ENCODE results near the gene NUCKS1. TPM values are rescaled to one million over a fixed set of nuclear protein-coding genes. Genes with fewer than 3 reads are reported as not detected.

Gene NUCKS1
- total and polyA plus RNA-seq, 2 of the 8 experiments (the other 6 are each of a cell fraction or from before 2014, with no cell fraction given), result 126 to 461 TPM

DNA sequence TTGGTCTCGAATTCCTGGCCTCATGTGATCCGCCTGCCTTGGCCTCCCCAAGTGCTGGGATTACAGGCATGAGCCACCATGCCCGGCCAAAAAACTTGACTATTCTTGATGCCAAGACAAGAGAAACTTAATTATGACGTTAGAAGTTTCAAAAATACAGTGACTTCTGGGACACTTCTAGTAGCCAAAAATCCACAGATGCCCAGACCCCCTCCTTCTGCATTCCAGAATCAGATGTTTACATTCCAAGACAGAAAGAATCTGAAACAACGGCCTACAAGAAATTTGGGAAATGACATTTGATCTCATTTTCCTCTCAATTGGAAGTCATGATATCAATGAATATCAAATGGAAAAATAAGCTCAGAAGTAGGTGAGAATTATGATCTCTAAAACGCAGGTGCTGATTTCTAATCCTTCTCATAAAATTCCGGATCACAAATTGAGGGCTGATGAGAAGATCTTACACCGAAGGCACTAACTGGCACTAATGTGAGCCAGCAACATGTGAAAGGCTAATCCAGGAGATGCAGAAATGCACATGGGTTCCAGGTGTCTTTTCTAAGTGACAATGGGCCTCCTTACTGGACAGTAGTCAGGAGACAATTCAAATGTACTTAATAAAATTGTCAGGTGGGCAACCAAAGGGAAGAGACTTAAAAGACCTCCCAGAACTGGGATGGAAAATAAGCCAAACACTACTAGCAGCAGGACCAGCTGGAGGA lies 19.8 kb upstream of the NUCKS1 start (continued):
- TF ChIP-seq, protein P1, sequence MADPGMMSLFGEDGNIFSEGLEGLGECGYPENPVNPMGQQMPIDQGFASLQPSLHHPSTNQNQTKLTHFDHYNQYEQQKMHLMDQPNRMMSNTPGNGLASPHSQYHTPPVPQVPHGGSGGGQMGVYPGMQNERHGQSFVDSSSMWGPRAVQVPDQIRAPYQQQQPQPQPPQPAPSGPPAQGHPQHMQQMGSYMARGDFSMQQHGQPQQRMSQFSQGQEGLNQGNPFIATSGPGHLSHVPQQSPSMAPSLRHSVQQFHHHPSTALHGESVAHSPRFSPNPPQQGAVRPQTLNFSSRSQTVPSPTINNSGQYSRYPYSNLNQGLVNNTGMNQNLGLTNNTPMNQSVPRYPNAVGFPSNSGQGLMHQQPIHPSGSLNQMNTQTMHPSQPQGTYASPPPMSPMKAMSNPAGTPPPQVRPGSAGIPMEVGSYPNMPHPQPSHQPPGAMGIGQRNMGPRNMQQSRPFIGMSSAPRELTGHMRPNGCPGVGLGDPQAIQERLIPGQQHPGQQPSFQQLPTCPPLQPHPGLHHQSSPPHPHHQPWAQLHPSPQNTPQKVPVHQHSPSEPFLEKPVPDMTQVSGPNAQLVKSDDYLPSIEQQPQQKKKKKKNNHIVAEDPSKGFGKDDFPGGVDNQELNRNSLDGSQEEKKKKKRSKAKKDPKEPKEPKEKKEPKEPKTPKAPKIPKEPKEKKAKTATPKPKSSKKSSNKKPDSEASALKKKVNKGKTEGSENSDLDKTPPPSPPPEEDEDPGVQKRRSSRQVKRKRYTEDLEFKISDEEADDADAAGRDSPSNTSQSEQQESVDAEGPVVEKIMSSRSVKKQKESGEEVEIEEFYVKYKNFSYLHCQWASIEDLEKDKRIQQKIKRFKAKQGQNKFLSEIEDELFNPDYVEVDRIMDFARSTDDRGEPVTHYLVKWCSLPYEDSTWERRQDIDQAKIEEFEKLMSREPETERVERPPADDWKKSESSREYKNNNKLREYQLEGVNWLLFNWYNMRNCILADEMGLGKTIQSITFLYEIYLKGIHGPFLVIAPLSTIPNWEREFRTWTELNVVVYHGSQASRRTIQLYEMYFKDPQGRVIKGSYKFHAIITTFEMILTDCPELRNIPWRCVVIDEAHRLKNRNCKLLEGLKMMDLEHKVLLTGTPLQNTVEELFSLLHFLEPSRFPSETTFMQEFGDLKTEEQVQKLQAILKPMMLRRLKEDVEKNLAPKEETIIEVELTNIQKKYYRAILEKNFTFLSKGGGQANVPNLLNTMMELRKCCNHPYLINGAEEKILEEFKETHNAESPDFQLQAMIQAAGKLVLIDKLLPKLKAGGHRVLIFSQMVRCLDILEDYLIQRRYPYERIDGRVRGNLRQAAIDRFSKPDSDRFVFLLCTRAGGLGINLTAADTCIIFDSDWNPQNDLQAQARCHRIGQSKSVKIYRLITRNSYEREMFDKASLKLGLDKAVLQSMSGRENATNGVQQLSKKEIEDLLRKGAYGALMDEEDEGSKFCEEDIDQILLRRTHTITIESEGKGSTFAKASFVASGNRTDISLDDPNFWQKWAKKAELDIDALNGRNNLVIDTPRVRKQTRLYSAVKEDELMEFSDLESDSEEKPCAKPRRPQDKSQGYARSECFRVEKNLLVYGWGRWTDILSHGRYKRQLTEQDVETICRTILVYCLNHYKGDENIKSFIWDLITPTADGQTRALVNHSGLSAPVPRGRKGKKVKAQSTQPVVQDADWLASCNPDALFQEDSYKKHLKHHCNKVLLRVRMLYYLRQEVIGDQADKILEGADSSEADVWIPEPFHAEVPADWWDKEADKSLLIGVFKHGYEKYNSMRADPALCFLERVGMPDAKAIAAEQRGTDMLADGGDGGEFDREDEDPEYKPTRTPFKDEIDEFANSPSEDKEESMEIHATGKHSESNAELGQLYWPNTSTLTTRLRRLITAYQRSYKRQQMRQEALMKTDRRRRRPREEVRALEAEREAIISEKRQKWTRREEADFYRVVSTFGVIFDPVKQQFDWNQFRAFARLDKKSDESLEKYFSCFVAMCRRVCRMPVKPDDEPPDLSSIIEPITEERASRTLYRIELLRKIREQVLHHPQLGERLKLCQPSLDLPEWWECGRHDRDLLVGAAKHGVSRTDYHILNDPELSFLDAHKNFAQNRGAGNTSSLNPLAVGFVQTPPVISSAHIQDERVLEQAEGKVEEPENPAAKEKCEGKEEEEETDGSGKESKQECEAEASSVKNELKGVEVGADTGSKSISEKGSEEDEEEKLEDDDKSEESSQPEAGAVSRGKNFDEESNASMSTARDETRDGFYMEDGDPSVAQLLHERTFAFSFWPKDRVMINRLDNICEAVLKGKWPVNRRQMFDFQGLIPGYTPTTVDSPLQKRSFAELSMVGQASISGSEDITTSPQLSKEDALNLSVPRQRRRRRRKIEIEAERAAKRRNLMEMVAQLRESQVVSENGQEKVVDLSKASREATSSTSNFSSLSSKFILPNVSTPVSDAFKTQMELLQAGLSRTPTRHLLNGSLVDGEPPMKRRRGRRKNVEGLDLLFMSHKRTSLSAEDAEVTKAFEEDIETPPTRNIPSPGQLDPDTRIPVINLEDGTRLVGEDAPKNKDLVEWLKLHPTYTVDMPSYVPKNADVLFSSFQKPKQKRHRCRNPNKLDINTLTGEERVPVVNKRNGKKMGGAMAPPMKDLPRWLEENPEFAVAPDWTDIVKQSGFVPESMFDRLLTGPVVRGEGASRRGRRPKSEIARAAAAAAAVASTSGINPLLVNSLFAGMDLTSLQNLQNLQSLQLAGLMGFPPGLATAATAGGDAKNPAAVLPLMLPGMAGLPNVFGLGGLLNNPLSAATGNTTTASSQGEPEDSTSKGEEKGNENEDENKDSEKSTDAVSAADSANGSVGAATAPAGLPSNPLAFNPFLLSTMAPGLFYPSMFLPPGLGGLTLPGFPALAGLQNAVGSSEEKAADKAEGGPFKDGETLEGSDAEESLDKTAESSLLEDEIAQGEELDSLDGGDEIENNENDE (IDR thresholded peaks at IDR 0.05; ENCODE audit: insufficient replicate concordance, low read length), result no peak
- TF ChIP-seq YY1 (IDR thresholded peaks at IDR 0.05; ENCODE audit: low read depth, low read length) (no peak), CHD2 (IDR thresholded peaks at IDR 0.05; ENCODE audit: low read length) (no peak), KDM5A (IDR thresholded peaks at IDR 0.05; ENCODE audit: low read length) (no peak), TAF7 (optimal IDR thresholded peaks at IDR 0.05; ENCODE audit: borderline replicate concordance, low read depth, low read length) (no peak), POU5F1 (IDR thresholded peaks at IDR 0.05; ENCODE audit: low read depth, low read length) (no peak), RAD21 (IDR thresholded peaks at IDR 0.05 in 1 of 2, conservative IDR thresholded peaks at IDR 0.05 in 1 of 2; ENCODE audit: low read depth in 2 of 2, low read length in 2 of 2) (no peak), ZNF274 (IDR thresholded peaks at IDR 0.05; ENCODE audit: borderline replicate concordance, extremely low read depth, low read length) (no peak), JUND (IDR thresholded peaks at IDR 0.05; ENCODE audit: low read length) (no peak)
- TF ChIP-seq, protein P2, sequence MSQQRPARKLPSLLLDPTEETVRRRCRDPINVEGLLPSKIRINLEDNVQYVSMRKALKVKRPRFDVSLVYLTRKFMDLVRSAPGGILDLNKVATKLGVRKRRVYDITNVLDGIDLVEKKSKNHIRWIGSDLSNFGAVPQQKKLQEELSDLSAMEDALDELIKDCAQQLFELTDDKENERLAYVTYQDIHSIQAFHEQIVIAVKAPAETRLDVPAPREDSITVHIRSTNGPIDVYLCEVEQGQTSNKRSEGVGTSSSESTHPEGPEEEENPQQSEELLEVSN (IDR thresholded peaks at IDR 0.05), result no peak

Measured in H1 (cell line).